Activated B cell treated with CpG ODN at 0.5 μM for 24 hours (primary cell): Measurements from ENCODE around the gene LOXHD1. TPM values are rescaled to one million over a fixed set of nuclear protein-coding genes. Genes with fewer than 3 reads are reported as not detected.

Experiments used
- ATAC-seq: fragments of 200-7000 bp; cut with Tn5 transposase; one replicate; pipeline ENCODE4 v1.10.0; 2021; ENCODE audit warnings: low read depth, mild to moderate bottlenecking, moderate library complexity
- CTCF ChIA-PET: fragments of 350-600 bp; sonication (Branson Sonifier 250); formaldehyde crosslinking; loops from one replicate; lab custom pipeline; 2021; ENCODE audit warnings: antibody characterized with exemption; lab: Charles Lee
- POLR2A ChIA-PET: fragments of 350-600 bp; sonication (Branson Sonifier 250); formaldehyde crosslinking; loops from one replicate; lab custom pipeline; 2021; ENCODE audit warnings: antibody characterized with exemption; lab: Charles Lee
- DNase-seq: peaks from one replicate; pipeline ENCODE4 v3.0.0; 2022
- H3K27ac Mint-ChIP-seq: one replicate; pipeline ENCODE4 v1.8.0; 2020; ENCODE audit warnings: mixed read lengths
- H3K27me3 Mint-ChIP-seq: one replicate; pipeline ENCODE4 v1.8.0; 2021; ENCODE audit warnings: mixed read lengths
- H3K36me3 Mint-ChIP-seq: one replicate; pipeline ENCODE4 v1.8.0; 2021; ENCODE audit warnings: low read depth, mixed read lengths
- H3K4me1 Mint-ChIP-seq: one replicate; pipeline ENCODE4 v1.8.0; 2021; ENCODE audit warnings: mixed read lengths
- H3K4me3 Mint-ChIP-seq: one replicate; pipeline ENCODE4 v1.8.0; 2020; ENCODE audit warnings: mild to moderate bottlenecking, mixed read lengths
- H3K9me3 Mint-ChIP-seq: one replicate; pipeline ENCODE4 v1.8.0; 2020; ENCODE audit warnings: mixed read lengths
- intact Hi-C: fragments of 100-400 bp; cut with micrococcal nuclease; formaldehyde crosslinking; loops from one replicate; pipeline ENCODE4 v1.15.1; 2024
- total RNA-seq: library from RNA; stranded (reverse); gene quantifications from 2 replicates; pipeline ENCODE4 v1.2.3, GENCODE V29; 2022
- TF ChIP-seq, protein P1 (sequence below): fragments of 200-600 bp; IDR thresholded peaks from one replicate; pipeline ENCODE4 v1.8.0; 2022; ENCODE audit warnings: antibody characterized with exemption, mild to moderate bottlenecking

Gene LOXHD1
- total RNA-seq, 1 donor from 2014 or later: not detected

DNA sequence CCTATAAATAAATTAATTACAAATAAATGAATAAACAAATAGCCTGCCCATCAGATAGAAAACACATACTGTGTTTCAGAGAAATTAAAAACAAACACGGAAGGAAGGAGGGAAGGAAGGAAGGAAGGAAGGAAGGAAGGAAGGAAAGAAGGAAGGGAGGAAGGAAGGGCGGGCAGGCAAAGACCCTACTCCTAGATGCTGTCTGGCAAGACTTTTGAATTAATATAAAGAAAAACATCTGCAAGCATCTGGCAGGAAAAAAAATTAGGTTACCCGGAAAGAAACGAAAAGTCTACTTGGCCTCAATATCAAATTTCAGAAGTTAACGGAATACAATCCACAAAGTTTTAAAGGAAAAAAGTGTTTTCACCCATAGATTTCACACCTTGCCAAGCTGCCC, 49.1 kb downstream of the LOXHD1 start:
- ChIA-PET POLR2A (no interaction called here), CTCF (no interaction called here)
- no peaks in the 10 kb centered on the region for H3K9me3 Mint-ChIP-seq
- no peak overlapping the region for H3K4me3 Mint-ChIP-seq
- H3K27ac Mint-ChIP-seq: no peak overlapping the region
- H3K36me3 Mint-ChIP-seq: no peaks in the 10 kb centered on the region
- no peak for ATAC-seq
- TF ChIP-seq, protein P1, sequence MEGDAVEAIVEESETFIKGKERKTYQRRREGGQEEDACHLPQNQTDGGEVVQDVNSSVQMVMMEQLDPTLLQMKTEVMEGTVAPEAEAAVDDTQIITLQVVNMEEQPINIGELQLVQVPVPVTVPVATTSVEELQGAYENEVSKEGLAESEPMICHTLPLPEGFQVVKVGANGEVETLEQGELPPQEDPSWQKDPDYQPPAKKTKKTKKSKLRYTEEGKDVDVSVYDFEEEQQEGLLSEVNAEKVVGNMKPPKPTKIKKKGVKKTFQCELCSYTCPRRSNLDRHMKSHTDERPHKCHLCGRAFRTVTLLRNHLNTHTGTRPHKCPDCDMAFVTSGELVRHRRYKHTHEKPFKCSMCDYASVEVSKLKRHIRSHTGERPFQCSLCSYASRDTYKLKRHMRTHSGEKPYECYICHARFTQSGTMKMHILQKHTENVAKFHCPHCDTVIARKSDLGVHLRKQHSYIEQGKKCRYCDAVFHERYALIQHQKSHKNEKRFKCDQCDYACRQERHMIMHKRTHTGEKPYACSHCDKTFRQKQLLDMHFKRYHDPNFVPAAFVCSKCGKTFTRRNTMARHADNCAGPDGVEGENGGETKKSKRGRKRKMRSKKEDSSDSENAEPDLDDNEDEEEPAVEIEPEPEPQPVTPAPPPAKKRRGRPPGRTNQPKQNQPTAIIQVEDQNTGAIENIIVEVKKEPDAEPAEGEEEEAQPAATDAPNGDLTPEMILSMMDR: no peak
- intact Hi-C loops: no loop called here
- no peak for DNase-seq
- no peaks in the 10 kb centered on the region for H3K4me1 Mint-ChIP-seq
- peaks cover 23% of the 10 kb centered on the region for H3K27me3 Mint-ChIP-seq

DNA sequence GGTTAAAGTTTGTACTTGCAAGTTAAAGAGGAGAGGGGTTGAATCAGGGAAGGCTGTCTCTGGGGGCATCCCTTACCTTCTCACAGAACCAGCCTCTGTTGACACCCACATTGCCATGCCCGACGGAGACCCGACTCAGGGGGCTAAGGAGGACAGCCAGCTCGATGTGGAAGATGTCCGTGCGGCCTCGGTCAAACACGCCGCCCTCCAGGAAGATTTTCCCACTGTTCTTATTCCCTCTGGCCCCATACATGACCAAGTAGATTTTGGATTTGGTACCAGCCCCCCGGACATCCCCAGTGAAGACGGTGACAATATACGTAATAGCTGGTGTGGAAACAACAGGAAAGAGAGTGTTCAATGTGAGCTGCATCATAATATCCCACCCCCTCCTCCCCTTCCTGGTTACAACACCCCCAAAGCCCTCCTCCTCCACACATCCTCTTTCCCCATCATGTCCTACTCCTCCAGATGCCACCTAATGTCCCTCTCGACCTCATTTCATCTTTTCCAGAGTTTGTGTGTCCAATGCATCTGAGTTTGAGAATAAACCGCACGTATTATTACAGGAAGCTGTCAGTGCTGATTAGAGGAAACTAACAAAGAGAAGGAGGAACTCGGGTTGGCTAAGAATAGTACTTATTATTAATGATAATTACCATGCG, 55.7 kb downstream of the LOXHD1 start:
- peaks cover 16% of the 10 kb centered on the region for H3K27me3 Mint-ChIP-seq
- intact Hi-C loops: no loop called here
- H3K9me3 Mint-ChIP-seq: no peaks in the 10 kb centered on the region
- no peak overlapping the region for H3K4me3 Mint-ChIP-seq
- TF ChIP-seq, protein P1: no peak
- no peaks in the 10 kb centered on the region for H3K4me1 Mint-ChIP-seq
- ChIA-PET CTCF (no interaction called here), POLR2A (no interaction called here)
- DNase-seq (no peak), ATAC-seq (no peak)
- H3K36me3 Mint-ChIP-seq: no peaks in the 10 kb centered on the region
- no peak overlapping the region for H3K27ac Mint-ChIP-seq

DNA sequence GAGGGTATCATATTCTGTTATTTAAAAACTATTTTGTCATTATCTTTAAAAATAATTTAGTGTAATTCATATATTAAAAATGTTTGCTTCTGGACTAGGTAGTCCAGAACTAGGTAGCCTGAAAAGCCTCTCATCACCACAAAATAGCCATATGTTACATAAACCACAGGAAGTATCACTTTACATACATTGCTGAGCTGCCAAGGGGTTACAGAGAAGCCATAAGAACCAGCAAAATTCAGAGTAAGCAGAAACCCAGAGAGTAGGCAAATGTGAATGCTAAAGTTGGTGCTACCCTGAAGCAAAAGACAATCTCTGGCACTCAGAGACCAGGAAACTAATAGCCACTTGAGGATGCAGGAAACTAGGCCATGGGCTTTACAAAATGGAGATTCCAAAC, 60.9 kb downstream of the LOXHD1 start:
- Mint-ChIP-seq H3K27ac (peak overlapping the region; percentile 14), H3K4me1 (no peaks in the 10 kb centered on the region), H3K27me3 (peaks cover 12% of the 10 kb centered on the region), H3K9me3 (no peaks in the 10 kb centered on the region), H3K36me3 (no peaks in the 10 kb centered on the region), H3K4me3 (no peak overlapping the region)
- DNase-seq: no peak
- ATAC-seq: no peak
- TF ChIP-seq, protein P1: no peak
- POLR2A ChIA-PET: no interaction called here
- intact Hi-C loops: no loop called here
- CTCF ChIA-PET: no interaction called here

DNA sequence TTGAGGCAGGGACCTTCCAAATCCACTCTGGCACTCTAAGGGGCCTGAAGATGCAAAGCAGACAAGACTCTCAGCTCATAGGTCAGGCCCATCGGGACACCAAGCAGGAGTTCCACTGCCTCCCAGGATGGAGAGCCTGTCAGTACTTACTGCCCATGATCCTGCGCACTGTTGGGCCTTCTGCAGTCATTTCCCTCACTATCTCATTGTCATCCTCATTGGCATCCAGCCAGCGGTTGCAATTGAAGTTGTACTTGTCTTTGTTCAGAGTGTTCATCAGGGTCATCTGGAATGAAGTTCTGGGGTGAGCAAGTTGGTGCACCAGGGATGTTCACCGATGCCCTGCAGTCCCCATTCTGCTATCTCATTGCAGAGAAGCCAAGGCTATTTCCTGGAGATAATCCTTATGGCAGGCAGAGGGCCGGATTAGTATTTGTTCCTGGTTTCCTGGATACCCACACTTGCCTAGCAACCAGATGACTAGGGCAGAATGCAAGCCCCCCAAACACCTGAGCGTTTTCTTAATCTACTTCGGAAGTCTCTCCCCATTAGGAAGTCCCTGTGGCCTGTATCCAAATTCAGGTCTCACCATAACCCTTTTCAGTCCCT, 65.1 kb downstream of the LOXHD1 start:
- ATAC-seq (no peak), DNase-seq (no peak)
- intact Hi-C loops: no loop called here
- Mint-ChIP-seq H3K27ac (no peak overlapping the region), H3K27me3 (peaks cover 12% of the 10 kb centered on the region), H3K36me3 (no peaks in the 10 kb centered on the region), H3K4me1 (no peaks in the 10 kb centered on the region), H3K9me3 (no peaks in the 10 kb centered on the region), H3K4me3 (no peak overlapping the region)
- ChIA-PET POLR2A (no interaction called here), CTCF (no interaction called here)
- TF ChIP-seq, protein P1: no peak

DNA sequence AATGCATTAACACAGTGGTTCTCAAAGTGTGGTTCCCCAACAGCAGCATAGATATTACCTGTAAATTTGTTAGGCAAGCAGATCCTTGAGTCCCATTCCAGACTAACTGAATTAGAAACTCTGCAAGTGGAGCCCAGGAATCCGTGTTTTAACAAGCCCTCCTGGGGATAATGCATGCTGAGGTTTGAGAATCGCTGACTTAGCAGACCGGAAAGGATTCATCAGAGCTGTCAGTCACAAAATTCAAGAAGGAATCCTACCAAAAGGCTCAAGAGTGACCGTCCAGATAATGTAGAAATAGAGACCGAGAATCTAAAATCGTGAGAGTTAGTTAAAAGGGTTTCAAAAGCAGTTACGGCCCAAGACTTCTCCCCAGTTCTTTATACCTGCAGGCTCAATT, 66.9 kb downstream of the LOXHD1 start:
- no peaks in the 10 kb centered on the region for H3K36me3 Mint-ChIP-seq
- no peak overlapping the region for H3K4me3 Mint-ChIP-seq
- no peak for ATAC-seq
- H3K4me1 Mint-ChIP-seq: no peaks in the 10 kb centered on the region
- peaks cover 12% of the 10 kb centered on the region for H3K27me3 Mint-ChIP-seq
- H3K9me3 Mint-ChIP-seq: no peaks in the 10 kb centered on the region
- ChIA-PET POLR2A (no interaction called here), CTCF (no interaction called here)
- DNase-seq: no peak
- no peak overlapping the region for H3K27ac Mint-ChIP-seq
- intact Hi-C loops: no loop called here
- TF ChIP-seq, protein P1: no peak
